ENCODE data around the gene EDA2R. TPM values are rescaled to one million over a fixed set of nuclear protein-coding genes. Genes with fewer than 3 reads are reported as not detected.
A peak's percentile ranks its signal among the peaks of the same experiment; 100 is the strongest.

Gene EDA2R, protein sequence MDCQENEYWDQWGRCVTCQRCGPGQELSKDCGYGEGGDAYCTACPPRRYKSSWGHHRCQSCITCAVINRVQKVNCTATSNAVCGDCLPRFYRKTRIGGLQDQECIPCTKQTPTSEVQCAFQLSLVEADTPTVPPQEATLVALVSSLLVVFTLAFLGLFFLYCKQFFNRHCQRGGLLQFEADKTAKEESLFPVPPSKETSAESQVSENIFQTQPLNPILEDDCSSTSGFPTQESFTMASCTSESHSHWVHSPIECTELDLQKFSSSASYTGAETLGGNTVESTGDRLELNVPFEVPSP
- polyA plus RNA-seq (2013, experiment 1 of 2; ENCODE audit: insufficient read length): 8.0 TPM
- 9.1 TPM for polyA plus RNA-seq (2013, experiment 2 of 2; ENCODE audit: insufficient read length)

DNA sequence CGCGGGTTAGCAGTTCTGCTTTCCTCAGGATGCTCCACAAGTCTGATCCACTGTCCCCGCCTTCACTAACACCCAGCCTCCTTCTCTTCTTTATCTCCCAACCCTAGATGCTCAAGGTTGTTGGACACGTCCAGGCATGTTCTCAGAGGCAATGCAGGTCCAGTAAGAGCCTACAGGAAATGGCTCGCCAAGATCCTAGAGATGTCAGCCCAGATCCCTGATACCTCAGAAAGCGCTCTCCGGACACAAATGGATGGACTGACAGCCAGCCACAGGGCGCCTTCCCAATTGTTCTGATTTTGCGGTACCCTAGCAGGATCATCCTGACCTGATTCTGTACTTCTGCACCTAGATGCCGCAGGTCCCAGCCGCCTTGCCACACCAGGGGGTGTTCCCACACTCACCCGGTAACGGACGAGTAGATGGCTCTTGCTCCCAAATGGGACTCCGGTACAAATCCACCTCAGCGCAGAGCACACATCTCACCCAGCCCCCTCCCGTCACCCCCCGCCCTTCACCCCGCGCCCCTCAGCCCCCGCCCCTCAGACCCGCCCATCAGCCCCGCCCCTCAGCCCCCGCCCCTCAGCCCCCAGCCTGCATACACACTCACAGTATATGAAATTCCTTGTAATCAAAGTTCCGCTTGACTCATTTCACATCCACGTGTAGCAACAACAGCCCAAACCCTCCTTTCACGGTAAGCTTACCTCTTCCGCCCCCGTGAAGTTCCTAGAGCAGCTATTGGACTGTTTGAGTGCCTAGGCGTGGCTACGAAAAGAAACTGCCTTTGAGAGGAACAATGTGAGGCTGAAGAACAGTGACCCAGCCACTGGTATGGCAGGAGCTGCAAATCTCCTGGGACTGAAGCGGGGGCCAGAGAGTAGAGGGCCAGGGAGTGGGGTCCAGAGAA lies at the start of gene EDA2R:
Gene EDA2R, minus strand, starts transcription at position 488 of the 910 bp plus-strand sequence. CDS start 23,058 bp downstream, outside the sequence.
- DNase-seq: peak; percentile 77

DNA sequence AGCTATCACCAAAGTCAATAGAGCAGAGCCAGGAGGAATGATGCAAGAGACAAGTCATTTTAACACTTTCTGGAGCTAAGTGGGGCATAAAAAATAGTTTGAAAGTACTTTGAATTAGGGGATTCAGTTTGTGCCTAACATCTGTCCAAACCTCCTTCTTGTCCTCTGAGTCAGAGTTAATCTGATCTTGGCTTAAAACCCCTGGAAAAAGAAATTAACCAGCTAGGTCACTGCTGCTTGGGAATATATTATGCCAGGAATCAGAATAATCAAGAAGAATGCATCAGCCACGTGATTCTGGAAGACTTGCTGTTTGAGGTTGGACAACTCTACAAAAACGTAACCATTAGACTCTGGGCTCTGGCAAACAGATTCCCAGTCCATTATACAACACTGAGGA lies 45.3 kb upstream of the EDA2R start:
- DNase-seq: peak; percentile 22

GRCh38 chrX:66680451-66680850 lies 41.6 kb upstream of the EDA2R start:
- peak; percentile 27 for DNase-seq

- DNase-seq: no peak
Measured at GRCh38 chrX:66677430-66677829, 38.6 kb upstream of the EDA2R start.

GRCh38 chrX:66676990-66677389 lies 38.1 kb upstream of the EDA2R start:
- DNase-seq: peak; percentile 85

GRCh38 chrX:66676413-66676812 lies 37.5 kb upstream of the EDA2R start:
- peak; percentile 64 for DNase-seq

DNA sequence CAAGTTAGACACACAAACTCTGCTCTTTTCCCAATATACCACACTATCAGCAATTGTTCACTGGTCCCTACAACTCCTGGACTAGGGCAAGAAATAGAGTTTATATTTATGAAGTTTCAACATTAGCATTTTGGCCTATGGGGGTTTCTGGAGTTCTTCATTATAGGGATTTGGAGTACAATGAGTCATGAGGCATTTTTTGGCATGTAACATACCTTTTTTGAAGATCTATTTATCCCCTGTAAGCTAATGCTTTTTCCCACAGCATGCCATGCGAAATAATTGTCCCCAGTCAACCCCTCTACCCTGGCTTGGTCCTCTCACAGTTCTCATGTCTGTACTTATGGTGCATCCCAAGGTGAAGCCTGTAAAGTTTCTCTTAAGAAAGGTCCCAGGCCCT lies 36.7 kb upstream of the EDA2R start:
- no peak for DNase-seq

GRCh38 chrX:66674506-66674905 lies 35.6 kb upstream of the EDA2R start:
- no peak for DNase-seq

- DNase-seq: peak; percentile 31
Measured at GRCh38 chrX:66672106-66672505, 33.2 kb upstream of the EDA2R start.

- DNase-seq: no peak
Measured at GRCh38 chrX:66654411-66654810, 15.5 kb upstream of the EDA2R start.

DNA sequence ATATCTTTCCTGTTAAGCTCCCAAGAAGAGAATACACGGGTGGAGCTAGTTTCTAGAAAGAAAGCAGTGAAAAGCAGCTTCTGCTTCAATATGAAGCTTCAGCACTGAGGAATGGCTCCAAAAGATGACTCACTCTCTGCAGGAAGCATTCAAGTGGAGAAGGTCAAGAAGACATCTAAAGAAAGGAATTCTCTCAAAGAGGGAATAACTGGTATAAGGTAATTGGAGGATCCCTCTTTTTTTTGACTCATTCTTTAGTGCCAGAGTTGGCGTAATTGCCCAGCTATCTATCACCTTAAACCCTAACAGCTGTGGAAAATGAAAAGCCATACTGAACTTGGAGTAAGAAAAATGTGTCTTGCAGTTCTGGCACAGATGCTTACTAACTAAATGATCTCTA lies 3.5 kb downstream of the EDA2R start:
- peak; percentile 85 for DNase-seq

DNA sequence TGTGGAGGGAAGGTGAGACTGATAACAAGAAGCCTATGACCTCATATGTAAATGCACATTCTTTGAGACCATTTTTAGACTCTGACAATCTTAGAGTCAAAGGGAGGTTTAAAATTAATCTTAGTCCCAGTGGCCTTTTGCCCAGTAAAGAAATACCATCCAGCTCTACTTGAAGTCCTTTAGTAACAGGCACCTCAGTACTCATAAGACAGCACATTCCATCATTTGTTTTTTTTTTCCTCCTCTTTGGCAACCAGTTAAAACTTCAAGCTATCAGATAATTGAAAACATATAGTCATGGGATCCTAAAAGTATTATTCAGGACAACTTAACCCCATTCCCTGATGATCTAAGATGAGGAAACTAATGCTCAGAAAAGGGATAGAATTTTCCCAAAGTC lies 4.6 kb downstream of the EDA2R start:
- DNase-seq: peak; percentile 65

DNA sequence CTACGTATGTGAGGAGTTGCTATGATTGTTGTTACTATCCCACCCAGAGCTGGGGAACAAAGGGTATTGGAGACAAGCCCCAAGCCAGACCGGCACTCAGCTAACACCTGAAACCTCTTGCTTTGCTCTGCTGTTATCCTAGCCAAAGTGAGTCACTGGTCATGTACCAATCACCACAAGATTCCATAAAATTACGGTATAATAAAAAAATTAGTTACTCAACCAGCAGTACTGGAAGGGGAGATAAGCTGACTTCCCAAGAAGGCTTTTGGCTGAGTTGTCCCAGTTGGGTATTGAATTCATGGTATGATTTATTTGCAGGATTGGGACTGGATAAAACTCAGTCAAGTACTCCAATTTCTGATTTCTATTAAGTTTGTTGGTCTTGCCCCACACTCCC lies 5.3 kb downstream of the EDA2R start:
- peak; percentile 60 for DNase-seq

- no peak for DNase-seq
Measured at GRCh38 chrX:66632981-66633380, 5.9 kb downstream of the EDA2R start.

DNA sequence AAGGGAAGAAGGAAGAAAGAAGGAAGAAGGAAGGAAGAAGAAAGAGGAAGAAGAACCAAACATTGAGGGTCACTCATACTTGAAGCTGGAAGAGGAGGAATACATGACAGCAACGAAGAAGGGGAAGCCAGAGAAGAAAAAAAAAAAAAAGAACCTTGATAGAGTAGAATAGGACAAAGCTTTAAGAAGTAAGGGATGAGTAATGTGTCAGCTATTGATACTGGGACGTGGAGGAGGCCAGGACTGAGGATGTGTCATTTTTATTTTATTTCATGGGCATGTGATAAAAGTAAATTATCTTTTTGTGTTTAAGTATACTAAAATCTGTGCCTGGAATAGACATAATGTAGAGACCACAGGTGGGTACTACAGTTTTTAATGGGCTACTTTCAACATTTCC lies 6.4 kb downstream of the EDA2R start:
- DNase-seq: peak; percentile 41

DNA sequence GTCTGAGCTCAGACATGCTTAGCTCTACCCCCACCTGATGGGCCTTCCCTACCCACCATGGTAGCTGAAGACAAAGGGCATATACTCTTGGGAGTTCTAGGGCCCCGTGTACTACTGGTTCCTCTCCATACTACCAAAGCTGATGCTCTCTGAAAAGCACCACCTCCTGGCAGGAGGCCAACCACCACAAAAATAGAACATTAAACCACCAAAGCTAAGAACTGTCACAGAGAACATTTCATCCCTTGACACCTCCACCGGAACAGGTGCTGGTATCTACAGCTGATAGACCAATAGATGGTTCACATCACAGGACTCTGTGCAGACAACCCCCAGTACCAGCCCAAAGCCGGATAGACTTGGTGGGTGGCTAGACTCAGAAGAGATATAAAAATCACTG lies 13.4 kb downstream of the EDA2R start:
- DNase-seq: no peak

DNA sequence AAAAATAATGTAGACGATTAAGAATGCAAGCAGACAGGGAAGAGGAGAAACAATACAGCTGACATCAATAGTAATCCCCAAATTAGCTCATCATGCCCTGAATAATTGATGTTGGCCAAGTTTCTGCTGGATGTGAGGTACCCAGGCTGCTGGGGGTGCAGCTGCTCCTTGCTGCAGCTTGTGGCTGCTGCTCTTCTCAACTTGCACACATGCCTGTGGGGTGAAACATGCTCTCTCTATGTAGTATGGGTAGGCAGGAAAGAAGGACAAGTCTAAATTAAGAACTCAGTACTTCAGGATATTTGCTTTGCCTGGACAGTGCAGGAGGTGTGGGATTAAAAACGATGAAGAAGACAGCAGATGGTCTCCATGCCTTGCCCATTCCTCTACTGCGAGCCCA lies 16.7 kb downstream of the EDA2R start:
- DNase-seq: peak; percentile 43

- no peak for DNase-seq
Measured at GRCh38 chrX:66616944-66617343, 21.9 kb downstream of the EDA2R start.

GRCh38 chrX:66602381-66602938 lies 36.4 kb downstream of the EDA2R start:
- DNase-seq: no peak

DNA sequence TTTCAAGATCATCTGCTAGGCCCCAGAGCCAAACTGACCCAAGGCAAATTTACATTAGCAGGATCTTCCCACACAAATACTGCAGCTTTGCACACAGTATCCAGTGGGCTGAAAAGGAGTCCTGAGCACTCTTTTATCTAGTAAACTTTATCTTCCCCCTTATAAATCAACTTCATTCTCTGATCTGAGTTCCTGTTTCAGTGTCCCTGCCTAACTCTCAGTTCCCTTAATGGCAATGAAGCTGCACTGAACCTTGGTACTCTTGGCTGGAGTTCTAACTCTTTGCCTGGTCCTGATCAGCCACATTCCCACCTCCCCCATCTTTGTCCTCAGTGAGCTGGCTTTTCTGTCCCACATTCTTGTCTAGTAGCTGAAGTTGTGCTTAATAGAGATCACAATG lies 37.4 kb downstream of the EDA2R start:
- DNase-seq: no peak

DNA sequence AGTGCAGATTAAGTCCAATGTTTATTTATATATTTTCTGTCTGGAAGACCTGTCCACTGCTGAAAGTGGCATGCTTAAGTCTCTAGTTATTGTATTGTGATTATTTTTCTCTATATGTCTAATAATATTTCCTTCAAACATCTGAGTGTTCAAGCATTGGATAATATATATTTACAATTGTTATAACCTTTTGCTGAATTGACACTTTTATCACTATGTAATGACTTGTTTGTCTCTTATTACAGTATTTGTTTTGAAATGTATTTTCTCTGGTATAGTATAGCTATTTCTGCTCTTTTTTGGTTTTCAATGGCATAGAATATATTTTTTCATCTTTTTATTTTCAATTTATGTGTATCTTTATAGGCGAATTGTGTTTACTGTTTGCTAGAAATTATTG lies 59.7 kb downstream of the EDA2R start:
- DNase-seq: no peak

GRCh38 chrX:66553973-66554372 lies 84.9 kb downstream of the EDA2R start:
- no peak for DNase-seq

GRCh38 chrX:66547847-66548369 lies 91.0 kb downstream of the EDA2R start:
- no peak for DNase-seq
